Mucosa of rectum (tissue), 2 donors: Measurements from ENCODE around the gene CFAP221.

Experiments used
- H3K27ac ChIP-seq, 2 donors: one replicate each; pipeline ENCODE4 v1.7.0; 2013; ENCODE audit warnings: inconsistent platforms in 2 of 2, low read depth in 2 of 2, low read length in 2 of 2
- H3K27me3 ChIP-seq, 2 donors: one replicate each; pipeline ENCODE4 v1.7.0; 2013; ENCODE audit warnings: low read length in 2 of 2; ENCODE audit not compliant: control insufficient read depth in 2 of 2, insufficient read depth in 2 of 2
- H3K36me3 ChIP-seq, 2 donors: one replicate each; pipeline ENCODE4 v1.7.0; 2013; ENCODE audit warnings: low read length in 2 of 2; ENCODE audit not compliant: control insufficient read depth in 2 of 2, insufficient read depth in 2 of 2
- H3K4me1 ChIP-seq, 2 donors: one replicate each; pipeline ENCODE4 v1.7.0; 2013; ENCODE audit warnings: low read length in 2 of 2, mild to moderate bottlenecking in 1 of 2; ENCODE audit not compliant: control insufficient read depth in 2 of 2, insufficient read depth in 2 of 2
- H3K4me3 ChIP-seq, 2 donors: one replicate each; pipeline ENCODE4 v1.7.0; 2013; ENCODE audit warnings: low read length in 2 of 2
- H3K9ac ChIP-seq, 2 donors: one replicate each; pipeline ENCODE4 v1.7.0; 2013; ENCODE audit warnings: low read length in 2 of 2, low read depth in 1 of 2, mild to moderate bottlenecking in 1 of 2
- H3K9me3 ChIP-seq, 2 donors: one replicate each; pipeline ENCODE4 v1.7.0; 2013; ENCODE audit warnings: low read length in 2 of 2; ENCODE audit not compliant: control insufficient read depth in 2 of 2
- donor health status: healthy.
- donor health status: Normal muscosa, but diverticular disease.

CFAP221 gene

DNA sequence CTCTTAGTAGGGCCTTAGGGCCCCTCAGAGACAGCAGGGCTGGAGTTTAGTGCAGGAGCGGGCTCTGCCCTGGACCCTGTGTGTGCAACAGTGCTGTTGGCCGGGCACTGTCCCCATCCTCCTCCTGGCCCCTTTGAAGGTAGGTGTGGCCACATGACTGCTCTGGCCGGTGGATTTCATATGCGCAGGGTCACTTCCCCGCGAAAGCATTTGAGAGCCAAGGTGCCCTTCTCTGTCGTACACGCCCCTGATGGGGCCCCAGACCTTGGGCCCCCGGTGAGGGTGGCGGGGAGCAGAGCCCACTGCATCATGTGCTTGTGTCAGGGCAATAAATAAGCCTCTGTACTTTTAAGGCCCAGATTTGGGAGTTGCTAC is 150.2 kb downstream of the CFAP221 start:
- no peak overlapping the region for H3K9ac ChIP-seq
- H3K36me3 ChIP-seq = peaks cover 0 to 2% of the 10 kb centered on the region in 2 donors
- no peak overlapping the region for H3K4me3 ChIP-seq
- no peaks in the 10 kb centered on the region for H3K9me3 ChIP-seq
- H3K27ac ChIP-seq = no peak overlapping the region
- H3K4me1 ChIP-seq = peaks cover 4 to 6% of the 10 kb centered on the region in 2 donors
- H3K27me3 ChIP-seq = no peaks in the 10 kb centered on the region

DNA sequence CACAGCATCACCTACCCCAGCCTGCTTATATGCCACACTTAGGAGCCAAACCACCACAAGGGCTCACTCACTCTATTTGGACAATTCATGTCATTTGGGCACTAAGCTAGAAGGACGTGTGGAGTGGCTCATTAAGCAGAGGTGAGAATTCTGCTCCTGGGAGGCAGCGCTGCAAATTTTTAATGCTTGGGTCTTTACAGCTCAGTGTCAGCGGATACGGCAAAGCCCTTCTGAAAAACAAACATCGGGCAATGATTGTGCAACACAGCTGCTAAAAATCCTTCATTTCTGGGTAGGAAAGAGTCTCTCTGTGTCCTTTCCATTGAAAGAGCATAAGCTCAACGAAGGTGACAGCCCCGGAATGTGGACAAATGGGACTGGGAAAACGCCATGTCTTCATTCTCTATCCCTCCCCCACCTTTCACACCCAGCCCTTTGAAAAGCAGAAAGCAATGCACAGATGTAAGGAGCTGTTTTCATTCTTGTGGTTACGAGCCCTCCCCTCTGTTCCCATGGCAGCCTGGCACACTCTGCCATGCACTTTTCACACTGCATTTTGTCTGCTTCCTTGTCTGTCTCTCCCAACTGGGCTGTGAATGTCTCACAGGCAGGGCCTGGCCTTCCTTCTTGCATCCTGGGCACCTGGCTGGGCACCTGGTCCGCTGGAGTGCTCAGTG is 150.7 kb downstream of the CFAP221 start:
- no peaks in the 10 kb centered on the region for H3K9me3 ChIP-seq
- H3K9ac ChIP-seq = no peak overlapping the region
- no peak overlapping the region for H3K27ac ChIP-seq
- H3K27me3 ChIP-seq = no peaks in the 10 kb centered on the region
- peaks cover 4 to 6% of the 10 kb centered on the region in 2 donors for H3K4me1 ChIP-seq
- no peak overlapping the region for H3K4me3 ChIP-seq
- H3K36me3 ChIP-seq = peaks cover 0 to 2% of the 10 kb centered on the region in 2 donors

DNA sequence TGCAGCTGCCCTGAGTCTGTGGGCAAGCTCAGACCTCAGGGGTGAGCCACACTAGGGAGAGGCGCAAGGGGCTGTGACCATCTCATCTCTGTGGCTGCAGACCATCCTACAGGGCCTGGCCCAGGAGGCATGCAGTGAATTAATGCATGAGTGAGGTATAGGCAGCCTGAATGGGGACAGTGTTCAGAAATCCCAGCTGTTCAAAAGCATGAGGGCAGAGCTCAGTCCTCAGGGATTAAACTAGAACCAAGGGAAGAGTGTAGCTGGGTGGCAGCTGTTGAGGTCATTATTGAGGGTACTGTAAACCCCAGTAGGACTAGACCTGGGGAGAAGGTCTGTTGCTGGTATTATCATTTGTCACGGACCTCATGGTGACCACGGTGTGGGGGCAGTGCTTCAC is 151.8 kb downstream of the CFAP221 start:
- Histone ChIP-seq H3K4me3 (no peak overlapping the region), H3K4me1 (peaks cover 4 to 6% of the 10 kb centered on the region in 2 donors), H3K27ac (no peak overlapping the region), H3K36me3 (peaks cover 0 to 2% of the 10 kb centered on the region in 2 donors), H3K9me3 (no peaks in the 10 kb centered on the region), H3K27me3 (no peaks in the 10 kb centered on the region), H3K9ac (no peak overlapping the region)

DNA sequence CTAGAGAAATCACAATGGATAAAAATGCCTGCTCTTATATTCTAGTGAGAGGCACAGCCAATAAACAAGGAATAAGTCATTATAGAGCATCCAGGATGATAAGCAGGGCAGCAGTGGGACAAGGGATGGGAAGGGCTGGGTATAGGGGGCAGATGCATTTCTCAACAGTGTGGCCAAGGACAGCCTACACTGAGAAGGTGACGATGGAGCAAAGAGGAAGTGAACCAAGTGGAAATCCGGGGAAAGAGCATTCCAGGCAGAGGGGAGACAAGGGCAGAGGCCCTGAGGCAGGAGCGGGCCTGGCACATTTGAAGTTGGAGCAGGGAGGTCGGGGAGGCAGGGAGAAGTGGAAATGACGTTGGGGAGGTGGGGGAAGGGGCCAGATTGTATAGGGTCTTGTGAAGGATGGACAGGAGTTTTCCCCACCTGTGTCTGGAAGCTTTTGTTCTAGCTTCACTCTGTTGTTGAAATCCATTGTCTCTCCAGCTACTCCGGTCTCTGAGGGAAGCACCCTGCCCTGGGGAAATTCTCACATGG is 152.3 kb downstream of the CFAP221 start:
- H3K4me3 ChIP-seq = no peak overlapping the region
- H3K9ac ChIP-seq = no peak overlapping the region
- H3K36me3 ChIP-seq = peaks cover 0 to 2% of the 10 kb centered on the region in 2 donors
- peaks cover 4 to 6% of the 10 kb centered on the region in 2 donors for H3K4me1 ChIP-seq
- no peak overlapping the region for H3K27ac ChIP-seq
- no peaks in the 10 kb centered on the region for H3K27me3 ChIP-seq
- H3K9me3 ChIP-seq = no peaks in the 10 kb centered on the region

DNA sequence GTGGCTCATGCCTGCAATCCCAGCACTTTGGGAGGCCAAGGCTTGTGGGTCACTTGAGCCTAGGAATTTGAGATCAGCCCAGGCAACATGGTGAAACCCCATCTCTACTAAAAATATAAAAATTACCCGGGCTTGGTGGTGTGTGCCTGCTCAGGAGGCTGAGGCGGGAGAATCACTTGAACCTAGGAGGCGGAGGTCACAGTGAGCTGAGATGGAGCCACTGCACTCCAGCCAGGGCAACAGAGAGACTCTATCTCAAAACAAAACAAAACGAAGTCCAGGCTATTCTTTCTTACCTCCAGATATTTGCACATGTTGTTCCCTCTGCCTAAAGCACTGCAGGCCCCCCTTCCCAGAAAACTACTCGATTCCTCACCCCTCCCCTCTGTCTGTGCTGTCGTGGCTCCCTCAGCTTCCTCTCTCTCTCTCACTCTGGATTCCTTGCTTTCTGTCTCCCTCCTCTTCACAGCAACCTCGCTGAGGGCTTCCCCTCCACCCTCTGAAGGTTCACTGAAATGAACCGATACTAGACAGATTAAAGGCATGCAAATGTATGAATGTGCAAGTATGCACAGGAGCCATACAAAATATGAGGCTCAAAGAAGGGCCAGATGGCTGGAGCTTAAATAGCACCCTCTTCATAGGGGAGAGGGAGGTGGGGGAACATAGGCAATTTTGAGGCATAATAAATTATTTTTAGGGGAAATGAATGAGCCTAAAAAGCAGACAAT is 153.2 kb downstream of the CFAP221 start:
- no peak overlapping the region for H3K27ac ChIP-seq
- H3K27me3 ChIP-seq = no peaks in the 10 kb centered on the region
- H3K4me1 ChIP-seq = peaks cover 4 to 6% of the 10 kb centered on the region in 2 donors
- no peak overlapping the region for H3K9ac ChIP-seq
- peaks cover 0 to 2% of the 10 kb centered on the region in 2 donors for H3K36me3 ChIP-seq
- no peaks in the 10 kb centered on the region for H3K9me3 ChIP-seq
- H3K4me3 ChIP-seq = no peak overlapping the region

DNA sequence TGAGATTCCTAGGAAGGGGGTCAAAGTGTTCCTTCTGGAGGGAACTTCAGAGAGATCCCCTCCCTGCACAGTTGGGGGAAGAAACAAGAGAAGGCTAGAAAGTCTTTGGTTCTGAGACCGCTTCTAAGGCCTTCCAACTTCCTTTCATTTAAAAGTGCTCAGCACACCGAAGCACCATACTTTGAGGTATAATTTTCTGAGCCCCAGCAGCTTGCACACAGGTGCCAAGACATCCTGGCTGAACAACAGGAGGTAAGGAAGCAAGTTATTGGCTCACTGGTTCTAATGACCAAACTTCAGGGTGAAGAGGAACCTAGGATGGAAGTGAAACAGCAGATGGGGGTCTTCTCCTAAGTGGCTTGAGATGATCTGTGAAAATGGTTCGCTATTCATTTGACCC is 154.0 kb downstream of the CFAP221 start:
- Histone ChIP-seq H3K27me3 (no peaks in the 10 kb centered on the region), H3K4me3 (no peak overlapping the region), H3K36me3 (peaks cover 0 to 2% of the 10 kb centered on the region in 2 donors), H3K27ac (no peak overlapping the region), H3K9me3 (no peaks in the 10 kb centered on the region), H3K4me1 (peaks cover 4 to 6% of the 10 kb centered on the region in 2 donors), H3K9ac (no peak overlapping the region)

DNA sequence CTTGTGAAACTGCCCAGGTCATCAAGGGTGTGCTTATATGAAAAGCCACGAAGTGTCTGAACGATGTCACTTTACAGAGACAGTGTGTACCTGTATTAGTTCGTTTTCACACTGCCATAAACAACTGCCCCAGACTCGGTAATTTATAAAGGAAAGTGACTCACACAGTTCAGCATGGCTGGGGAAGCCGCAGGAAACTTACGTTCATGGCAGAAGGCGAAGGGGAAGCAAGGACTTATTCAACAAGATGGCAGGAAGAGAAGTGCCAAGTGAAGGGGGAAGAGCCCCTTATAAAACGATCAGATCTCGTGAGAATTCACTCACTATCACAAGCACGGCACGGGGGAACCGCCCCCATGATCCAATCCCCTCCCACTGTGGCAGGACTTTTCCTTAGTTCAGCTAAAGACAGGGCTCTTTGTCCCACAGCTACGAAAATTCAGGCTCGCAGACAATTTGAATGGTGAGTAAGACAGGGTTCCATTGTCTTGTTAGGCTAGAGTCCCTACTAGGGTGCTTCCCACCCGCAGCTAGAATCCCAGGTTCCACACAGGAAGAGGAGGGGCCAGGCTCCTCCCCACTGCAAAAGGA is 154.9 kb downstream of the CFAP221 start:
- Histone ChIP-seq H3K9me3 (no peaks in the 10 kb centered on the region), H3K36me3 (peaks cover 0 to 2% of the 10 kb centered on the region in 2 donors), H3K9ac (no peak overlapping the region), H3K4me3 (no peak overlapping the region), H3K27ac (no peak overlapping the region), H3K27me3 (no peaks in the 10 kb centered on the region), H3K4me1 (peaks cover 4 to 6% of the 10 kb centered on the region in 2 donors)

DNA sequence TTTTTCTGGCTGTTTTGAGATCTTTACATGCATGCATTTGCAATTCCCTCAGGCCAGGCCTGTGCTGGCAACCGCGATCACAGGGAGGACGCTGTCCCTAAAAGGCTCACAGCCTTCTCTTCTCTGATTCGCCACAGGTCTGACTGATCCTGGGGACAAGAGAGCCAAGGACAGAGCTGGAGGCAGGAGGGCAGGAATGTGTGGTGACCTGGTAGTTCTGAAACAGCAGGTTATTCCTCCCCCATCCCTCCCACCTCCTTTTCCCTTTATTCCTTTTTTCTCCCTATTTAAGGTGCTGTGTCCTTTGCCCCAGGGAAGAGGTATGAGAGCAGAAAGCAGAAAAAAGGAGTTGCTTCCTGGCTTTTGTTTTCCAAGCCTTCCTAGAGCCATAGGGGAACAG is 156.6 kb downstream of the CFAP221 start:
- no peak overlapping the region for H3K9ac ChIP-seq
- no peak overlapping the region for H3K4me3 ChIP-seq
- no peak overlapping the region for H3K27ac ChIP-seq
- no peaks in the 10 kb centered on the region for H3K9me3 ChIP-seq
- no peaks in the 10 kb centered on the region for H3K27me3 ChIP-seq
- H3K4me1 ChIP-seq = no peaks in the 10 kb centered on the region
- H3K36me3 ChIP-seq = peaks cover 0 to 2% of the 10 kb centered on the region in 2 donors

DNA sequence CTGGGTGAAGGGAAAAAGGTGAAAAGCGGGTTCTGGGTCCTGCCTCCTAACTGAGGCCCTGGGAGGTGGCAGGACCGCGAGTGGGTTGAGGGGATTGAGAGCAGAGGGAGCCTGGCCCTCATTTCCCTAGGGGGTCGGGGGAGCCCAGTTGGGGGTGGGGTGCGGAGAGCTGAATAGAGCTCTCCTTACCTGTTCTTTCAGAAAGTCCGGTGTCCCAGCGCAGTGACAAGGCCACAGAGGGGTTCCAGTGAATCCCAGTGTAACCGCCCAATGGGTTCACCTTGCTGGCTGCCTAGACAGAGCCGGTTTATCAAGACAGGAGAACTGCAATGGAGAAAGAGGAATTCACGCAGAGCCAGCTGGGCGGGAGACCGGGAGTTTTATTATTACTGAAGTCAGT is 157.1 kb downstream of the CFAP221 start:
- no peaks in the 10 kb centered on the region for H3K27me3 ChIP-seq
- H3K9me3 ChIP-seq = no peaks in the 10 kb centered on the region
- H3K4me3 ChIP-seq = no peak overlapping the region
- no peak overlapping the region for H3K27ac ChIP-seq
- H3K36me3 ChIP-seq = peaks cover 0 to 2% of the 10 kb centered on the region in 2 donors
- no peak overlapping the region for H3K9ac ChIP-seq
- no peaks in the 10 kb centered on the region for H3K4me1 ChIP-seq
